Natural killer cell treated with Interleukin-12 subunit alpha and Interleukin-12 subunit beta and Interleukin-15 and Interleukin-18, amount 100 ng/mL, for 72 hours (primary cell): ENCODE results near the gene CDCA4. TPM values are rescaled to one million over a fixed set of nuclear protein-coding genes. Genes with fewer than 3 reads are reported as not detected.
"Not testable (repeated sequence)": the region's sequence is repeated elsewhere in the genome, so short reads cannot be mapped to it uniquely, and the experiment has no call there.

Source experiments
- ATAC-seq, 2 donors: fragments of 150-1000 bp; cut with Tn5 transposase in 1 of 2; sonication (Bioruptor Pico), chemical (Tn5 transposase) in 1 of 2; 2 replicates each; pipeline ENCODE4 v1.10.0; 2021
- DNase-seq: peaks from one replicate; pipeline ENCODE4 v3.0.0; 2022; ENCODE audit warnings: low spot score
- H3K27ac Mint-ChIP-seq, 2 donors: 1 replicate in 1 of 2; 2 replicates in 1 of 2; pipeline ENCODE4 v1.8.0; 2022; ENCODE audit warnings: mixed read lengths in 2 of 2, mild to moderate bottlenecking in 1 of 2, moderate library complexity in 1 of 2
- H3K27me3 Mint-ChIP-seq, 2 donors: 1 replicate in 1 of 2; 2 replicates in 1 of 2; pipeline ENCODE4 v1.8.0; 2022; ENCODE audit warnings: mixed read lengths in 2 of 2
- H3K36me3 Mint-ChIP-seq: one replicate; pipeline ENCODE4 v1.8.0; 2022; ENCODE audit warnings: mixed read lengths
- H3K4me1 Mint-ChIP-seq, 2 donors: 1 replicate in 1 of 2; 2 replicates in 1 of 2; pipeline ENCODE4 v1.8.0; 2022; ENCODE audit warnings: low read depth in 2 of 2, mixed read lengths in 2 of 2, mild to moderate bottlenecking in 1 of 2
- H3K4me3 Mint-ChIP-seq: one replicate; pipeline ENCODE4 v1.8.0; 2022; ENCODE audit warnings: mixed read lengths
- H3K9me3 Mint-ChIP-seq: 2 replicates; pipeline ENCODE4 v1.8.0; 2022; ENCODE audit warnings: mixed read lengths
- total RNA-seq, 2 donors: library from RNA; stranded (reverse); gene quantifications; one replicate each; pipeline ENCODE4 v1.2.3, GENCODE V29; 2022

Gene CDCA4
- total RNA-seq, result 10 to 100 TPM; 39.9 to 71.5 TPM

DNA sequence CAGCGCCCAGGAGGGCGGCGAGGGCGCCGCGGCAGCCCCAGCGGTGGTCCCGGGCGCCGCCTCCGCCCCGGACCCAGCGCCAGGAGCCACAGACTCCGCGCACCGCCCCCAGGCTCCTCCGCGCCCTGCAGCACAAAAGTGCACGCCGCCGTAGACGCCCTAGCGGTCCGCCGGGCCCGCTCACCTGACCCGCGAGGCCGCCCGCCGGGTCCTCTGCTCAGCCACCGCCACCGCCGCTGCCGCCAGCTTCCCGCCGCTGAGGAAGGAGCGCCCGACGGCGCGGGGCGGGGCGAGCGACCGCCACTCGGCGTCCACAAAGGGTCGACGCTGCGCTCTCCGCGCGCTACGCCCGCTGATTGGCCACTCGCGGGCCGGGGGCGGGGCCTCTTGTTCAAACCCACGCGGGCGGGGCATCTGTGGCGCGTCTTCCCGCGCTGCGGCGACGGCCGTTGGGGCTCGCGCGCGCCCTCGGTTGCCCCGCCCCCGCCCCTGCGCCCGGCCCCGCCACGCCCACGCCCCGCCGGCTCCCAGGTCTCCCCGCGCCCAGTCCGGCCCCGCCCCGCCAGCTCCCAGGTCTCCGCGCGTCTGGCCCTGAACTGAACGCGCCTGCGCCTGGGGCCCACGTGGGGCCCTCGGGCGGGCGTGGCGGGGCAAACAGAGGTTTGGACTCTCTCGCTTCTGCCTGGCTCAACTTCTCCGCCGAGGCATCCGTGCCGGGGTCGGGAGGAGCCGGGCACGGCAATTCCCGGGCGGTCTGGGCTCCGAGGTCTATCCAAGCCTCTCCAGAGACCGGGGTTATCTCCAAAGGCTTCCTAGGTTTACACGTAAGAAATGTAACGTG is at the start of gene CDCA4:
Gene CDCA4, minus strand, starts transcription at position 269 of the 841 bp plus-strand sequence. CDS start 9,154 bp downstream, outside the sequence.
- peaks cover 9% of the 10 kb centered on the region for H3K36me3 Mint-ChIP-seq
- H3K27me3 Mint-ChIP-seq, result no peaks in the 10 kb centered on the region
- peak; percentile 92 to 95 for ATAC-seq
- peak; percentile 99 for DNase-seq
- no peaks in the 10 kb centered on the region for H3K9me3 Mint-ChIP-seq
- peaks cover 29 to 47% of the 10 kb centered on the region in 2 donors for H3K4me1 Mint-ChIP-seq
- H3K27ac Mint-ChIP-seq, result peak within 1 kb of the TSS; percentile 93 to 94
- peak within 1 kb of the TSS; percentile 99 for H3K4me3 Mint-ChIP-seq

DNA sequence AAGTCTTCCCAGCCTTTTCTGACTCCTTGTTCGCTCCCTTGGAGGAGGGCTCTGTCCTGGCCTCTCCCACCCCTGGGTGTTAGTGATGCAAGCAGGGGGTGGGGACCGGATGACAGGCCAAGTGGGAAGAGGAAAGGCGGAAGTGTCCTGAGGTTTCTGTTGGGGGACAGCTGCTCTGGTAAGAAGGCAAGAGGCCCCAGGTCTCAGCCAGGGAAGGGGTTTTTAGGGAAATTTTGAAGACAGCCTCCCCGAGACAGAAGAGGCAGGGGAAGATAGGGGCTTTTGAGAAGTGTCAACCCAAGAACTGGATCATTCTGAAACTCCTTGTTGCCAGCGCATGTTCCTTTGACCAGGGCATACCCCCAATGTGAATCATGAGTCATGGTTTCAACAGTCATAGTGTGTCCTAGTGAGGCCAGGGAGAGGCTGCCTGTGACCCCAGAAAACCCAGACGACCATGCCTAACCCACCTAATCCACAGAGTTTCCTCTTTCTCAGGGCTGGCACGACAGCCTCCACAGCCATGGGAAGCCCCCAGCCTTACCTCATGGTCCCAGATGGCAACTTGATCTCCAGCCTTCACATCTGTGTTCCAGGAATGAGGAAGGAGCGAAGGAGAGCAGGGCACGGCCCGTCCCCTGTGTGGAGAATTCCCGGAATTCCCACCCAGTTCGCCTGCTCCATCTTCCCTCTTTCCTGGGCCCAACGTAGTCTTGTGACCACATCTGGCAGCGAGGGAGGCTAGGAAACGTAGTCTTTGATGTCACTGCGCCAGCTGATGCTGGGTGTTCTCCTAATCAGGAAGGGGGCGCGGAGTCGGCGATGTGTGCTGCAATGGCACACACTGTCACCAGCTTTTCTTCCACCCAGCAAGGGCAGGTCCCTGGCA is 49.2 kb upstream of the CDCA4 start:
- ATAC-seq (peak; percentile 80 to 87), DNase-seq (peak; percentile 91)
- H3K27ac Mint-ChIP-seq, result peak overlapping the region; percentile 93 to 99
- peak overlapping the region; percentile 87 for H3K4me3 Mint-ChIP-seq
- peaks cover 36 to 55% of the 10 kb centered on the region in 2 donors for H3K4me1 Mint-ChIP-seq
- no peaks in the 10 kb centered on the region for H3K36me3 Mint-ChIP-seq
- no peaks in the 10 kb centered on the region for H3K27me3 Mint-ChIP-seq
- no peaks in the 10 kb centered on the region for H3K9me3 Mint-ChIP-seq

DNA sequence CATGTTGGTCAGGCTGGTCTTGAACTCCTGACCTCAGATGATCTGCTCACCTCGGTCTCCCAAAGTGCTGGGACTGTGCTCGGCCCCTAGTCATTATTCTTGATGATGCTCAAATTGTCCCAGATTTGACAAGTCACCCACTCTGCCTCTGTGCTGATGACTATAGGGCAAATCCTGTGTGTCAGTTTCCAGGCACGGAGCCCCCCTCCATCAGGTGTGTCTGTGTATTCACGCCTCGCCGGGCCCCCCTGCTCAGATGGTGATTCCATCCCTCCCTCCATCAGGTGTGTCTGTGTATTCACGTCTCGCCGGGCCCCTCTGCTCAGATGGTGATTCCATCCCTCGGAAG is 48.6 kb upstream of the CDCA4 start:
- Mint-ChIP-seq H3K9me3 (no peaks in the 10 kb centered on the region), H3K27ac (peak overlapping the region; percentile 93 to 99), H3K36me3 (no peaks in the 10 kb centered on the region), H3K27me3 (no peaks in the 10 kb centered on the region), H3K4me3 (peak overlapping the region; percentile 87), H3K4me1 (peaks cover 40 to 57% of the 10 kb centered on the region in 2 donors)
- no peak for DNase-seq
- ATAC-seq, result no peak

DNA sequence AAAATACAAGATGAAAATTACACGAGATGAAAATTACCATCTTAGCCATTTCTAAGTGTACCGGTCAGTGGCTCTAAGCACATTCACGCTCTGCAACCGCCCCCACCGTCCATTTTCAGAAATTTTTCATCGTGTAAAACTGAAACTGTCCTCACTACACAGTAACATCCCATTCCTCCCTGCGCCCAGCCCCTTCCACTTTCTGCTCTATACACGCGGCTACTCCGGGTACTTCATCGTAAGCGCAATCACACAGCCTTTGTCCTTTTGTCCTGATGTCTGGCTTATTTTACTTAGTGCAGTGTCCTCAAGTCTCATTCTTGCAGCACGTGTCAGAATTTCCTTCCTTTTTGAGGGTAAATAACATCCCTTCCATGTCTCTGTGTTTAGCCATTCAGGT is 47.9 kb upstream of the CDCA4 start:
- ATAC-seq, result no peak
- H3K9me3 Mint-ChIP-seq, result no peaks in the 10 kb centered on the region
- no peaks in the 10 kb centered on the region for H3K27me3 Mint-ChIP-seq
- no peak for DNase-seq
- peak overlapping the region; percentile 87 for H3K4me3 Mint-ChIP-seq
- H3K27ac Mint-ChIP-seq, result peak overlapping the region; percentile 93 to 99
- H3K4me1 Mint-ChIP-seq, result peaks cover 46 to 60% of the 10 kb centered on the region in 2 donors
- no peaks in the 10 kb centered on the region for H3K36me3 Mint-ChIP-seq

DNA sequence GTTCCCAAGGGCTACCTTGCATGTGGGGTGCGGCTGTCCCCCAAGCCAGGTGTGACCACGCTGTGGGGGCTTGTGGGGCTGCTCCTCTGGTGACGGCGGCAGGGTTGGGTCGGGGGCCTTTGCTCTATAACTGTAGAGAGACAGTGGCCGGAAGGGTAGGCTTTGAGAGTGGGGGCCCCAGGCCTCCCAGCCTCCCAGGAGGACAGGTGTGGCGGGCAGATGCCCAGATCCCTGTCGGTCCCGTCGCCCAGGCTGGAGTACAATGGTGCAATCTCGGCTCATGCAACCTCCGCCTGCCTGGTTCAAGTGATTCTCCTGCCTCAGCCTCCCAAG is 47.1 kb upstream of the CDCA4 start:
- Mint-ChIP-seq H3K27me3 (no peaks in the 10 kb centered on the region), H3K9me3 (no peaks in the 10 kb centered on the region), H3K36me3 (no peaks in the 10 kb centered on the region), H3K4me3 (no peak overlapping the region), H3K4me1 (peaks cover 49 to 61% of the 10 kb centered on the region in 2 donors), H3K27ac (peak overlapping the region; percentile 98)
- DNase-seq (no peak), ATAC-seq (no peak)

DNA sequence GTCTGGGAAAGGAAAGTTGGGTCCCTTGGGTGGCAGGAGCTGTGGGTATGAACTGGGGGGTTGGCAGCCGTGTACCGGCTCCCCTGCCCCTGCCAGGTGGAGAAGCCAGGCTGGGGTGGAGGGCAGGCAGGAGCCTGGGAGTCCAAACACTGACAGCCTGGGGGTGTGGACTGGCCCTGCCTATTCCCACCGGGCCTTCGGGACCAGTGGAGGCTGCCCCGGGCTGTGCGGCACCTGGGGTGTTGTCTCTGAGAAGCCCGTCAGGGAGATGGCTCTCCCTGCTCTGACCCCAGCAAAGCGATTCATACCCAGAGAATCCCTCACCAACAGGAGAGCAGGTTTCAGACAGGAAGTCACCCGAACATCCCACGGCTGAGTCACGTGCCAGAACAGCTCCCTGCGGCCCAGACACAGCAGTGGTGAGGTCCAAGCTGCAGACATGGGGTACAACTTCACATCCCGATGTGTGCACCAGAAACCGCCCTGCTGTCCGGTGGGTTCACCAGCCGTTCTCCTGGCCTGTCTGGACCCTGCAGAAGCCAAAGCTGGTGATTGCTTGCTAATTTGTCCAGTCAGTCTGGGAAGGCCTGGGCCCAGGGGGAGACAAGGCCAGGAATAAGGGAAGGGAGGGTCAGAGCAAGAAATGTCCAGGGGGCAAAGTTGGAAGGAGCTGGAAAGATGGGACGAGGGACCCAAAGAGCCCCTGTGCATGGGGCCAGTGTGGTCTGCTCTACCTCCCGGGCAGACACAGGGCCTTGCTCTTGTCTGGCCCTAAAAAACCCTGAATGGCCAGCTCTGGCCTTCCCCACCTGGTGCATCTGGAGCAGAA is 46.5 kb upstream of the CDCA4 start:
- DNase-seq, result no peak
- Mint-ChIP-seq H3K27me3 (no peaks in the 10 kb centered on the region), H3K27ac (peak overlapping the region; percentile 98), H3K36me3 (no peaks in the 10 kb centered on the region), H3K4me3 (peak overlapping the region; percentile 62), H3K9me3 (no peaks in the 10 kb centered on the region), H3K4me1 (peaks cover 54 to 61% of the 10 kb centered on the region in 2 donors)
- no peak for ATAC-seq

DNA sequence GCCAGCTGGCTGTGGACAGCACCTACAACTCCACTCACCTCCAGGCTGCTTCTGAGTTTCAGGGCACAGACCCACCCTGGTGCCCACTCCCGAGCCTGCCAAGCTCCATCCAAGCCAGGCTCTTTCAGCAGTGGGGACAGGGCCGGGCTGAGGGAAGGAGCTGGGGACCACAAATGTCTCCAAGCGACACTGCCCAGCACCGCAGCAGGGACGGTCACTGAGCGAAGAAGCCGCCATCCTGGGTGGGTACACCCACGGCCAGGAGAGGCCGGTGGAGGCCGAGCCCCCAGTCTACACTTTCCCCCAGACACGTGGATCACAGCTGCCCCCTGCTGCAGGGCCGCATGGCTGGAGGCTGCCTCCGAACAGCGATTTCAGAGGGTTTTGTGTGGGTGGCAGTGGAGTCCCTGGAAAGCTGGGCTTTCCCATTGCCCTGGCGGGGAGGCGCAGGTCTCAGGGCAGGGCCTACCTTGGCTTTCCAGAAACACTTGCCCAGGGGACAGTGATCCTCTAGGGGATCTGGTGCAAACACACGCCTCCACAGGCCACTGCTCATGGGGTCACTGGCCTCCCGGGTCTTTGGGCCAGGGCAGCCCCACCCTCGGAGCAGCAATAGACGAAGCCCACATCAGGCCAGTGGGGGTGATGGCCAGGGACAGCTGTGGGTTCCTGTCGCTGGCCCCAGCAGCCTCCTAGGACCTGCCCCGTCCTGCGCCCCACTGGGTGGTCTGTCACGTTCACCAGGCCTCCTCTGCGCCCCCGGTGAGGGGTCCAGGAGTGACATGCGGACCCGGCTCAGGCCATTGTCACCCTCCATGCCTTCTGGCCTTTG is 45.6 kb upstream of the CDCA4 start:
- Mint-ChIP-seq H3K36me3 (no peaks in the 10 kb centered on the region), H3K4me1 (peaks cover 51 to 60% of the 10 kb centered on the region in 2 donors), H3K4me3 (peak overlapping the region; percentile 99), H3K27me3 (no peaks in the 10 kb centered on the region), H3K9me3 (no peaks in the 10 kb centered on the region), H3K27ac (peak overlapping the region; percentile 98)
- ATAC-seq (no peak), DNase-seq (no peak)

DNA sequence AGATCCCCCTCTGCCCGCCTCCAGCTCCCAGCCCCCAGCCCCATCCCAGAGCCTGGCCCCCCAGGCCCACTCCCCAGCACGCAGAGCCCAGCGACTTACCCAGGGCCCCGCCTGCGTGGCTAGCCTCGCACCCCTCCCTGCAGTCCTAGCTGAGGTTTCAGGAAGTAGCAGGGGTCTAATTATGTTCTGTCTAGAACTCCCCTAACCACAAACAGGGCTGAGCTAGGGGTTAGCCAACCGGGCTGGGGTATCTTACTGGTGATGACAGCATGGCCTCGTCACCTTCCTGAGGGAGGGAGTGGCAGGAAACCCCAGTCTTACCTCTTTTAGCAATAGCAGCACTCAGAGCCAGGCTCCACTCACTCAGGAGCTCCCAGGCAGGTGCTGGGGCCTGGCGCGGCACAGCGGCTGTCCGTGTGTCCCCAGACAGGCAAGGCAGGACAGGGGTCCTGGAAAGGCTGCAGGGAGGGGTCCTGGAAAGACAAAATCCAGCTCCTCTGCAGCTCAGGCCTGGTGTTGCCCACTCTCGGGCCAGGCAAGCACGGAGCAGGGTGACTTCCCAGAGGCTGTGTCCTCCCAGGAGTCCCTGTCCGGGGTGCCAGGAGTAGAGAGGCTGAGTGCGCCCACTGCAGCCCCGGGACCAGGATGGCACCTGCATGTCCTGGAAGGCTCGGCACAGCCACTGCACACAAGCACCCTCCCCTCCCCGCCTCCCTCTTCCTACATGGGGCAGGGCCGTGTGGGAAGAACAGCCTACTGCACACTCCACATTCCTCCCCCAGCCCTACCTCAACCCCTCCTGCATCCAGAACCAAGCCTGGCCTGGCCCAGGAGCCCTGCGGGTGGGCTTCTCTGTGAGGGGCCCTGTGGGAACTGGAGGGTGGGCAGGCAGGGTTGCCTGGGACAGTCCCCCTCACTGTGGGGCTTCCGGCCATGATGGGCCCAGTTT is 44.7 kb upstream of the CDCA4 start, which contains the start of gene GPR132:
Gene GPR132, minus strand, starts transcription at position 151 of the 949 bp plus-strand sequence. CDS start 10,010 bp downstream, outside the sequence.
- no peaks in the 10 kb centered on the region for H3K27me3 Mint-ChIP-seq
- H3K9me3 Mint-ChIP-seq, result no peaks in the 10 kb centered on the region
- ATAC-seq (peak; percentile 88 to 89), DNase-seq (peak; percentile 95)
- H3K4me3 Mint-ChIP-seq, result peak within 1 kb of the TSS; percentile 99
- peak within 1 kb of the TSS; percentile 98 for H3K27ac Mint-ChIP-seq
- H3K4me1 Mint-ChIP-seq, result peaks cover 50 to 56% of the 10 kb centered on the region in 2 donors
- H3K36me3 Mint-ChIP-seq, result no peaks in the 10 kb centered on the region

DNA sequence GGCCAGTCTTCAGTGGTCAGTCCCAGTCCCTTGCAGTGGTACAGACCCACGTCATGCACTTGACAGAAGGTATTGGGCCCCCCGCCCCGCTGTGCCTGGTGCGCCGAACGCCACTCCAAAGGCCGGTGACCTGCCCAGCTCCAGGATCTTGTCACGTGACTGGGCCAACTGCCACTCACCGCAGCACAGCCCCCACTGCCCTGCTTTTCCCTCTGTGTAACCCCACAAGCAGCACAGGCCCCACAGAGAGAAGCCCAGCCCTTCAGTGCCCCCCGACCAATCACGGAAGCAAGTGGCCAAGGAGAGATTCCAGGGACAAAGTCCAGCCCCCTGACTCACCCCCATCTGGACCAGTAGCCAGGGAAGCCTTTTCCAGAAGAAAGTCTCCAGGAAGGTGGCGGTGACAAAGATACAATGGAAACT is 43.8 kb upstream of the CDCA4 start:
- Mint-ChIP-seq H3K4me1 (peaks cover 48 to 54% of the 10 kb centered on the region in 2 donors), H3K4me3 (peak overlapping the region; percentile 99), H3K9me3 (no peaks in the 10 kb centered on the region), H3K27ac (peak overlapping the region; percentile 98), H3K36me3 (no peaks in the 10 kb centered on the region), H3K27me3 (no peaks in the 10 kb centered on the region)
- peak; percentile 26 to 32 for ATAC-seq
- no peak for DNase-seq

DNA sequence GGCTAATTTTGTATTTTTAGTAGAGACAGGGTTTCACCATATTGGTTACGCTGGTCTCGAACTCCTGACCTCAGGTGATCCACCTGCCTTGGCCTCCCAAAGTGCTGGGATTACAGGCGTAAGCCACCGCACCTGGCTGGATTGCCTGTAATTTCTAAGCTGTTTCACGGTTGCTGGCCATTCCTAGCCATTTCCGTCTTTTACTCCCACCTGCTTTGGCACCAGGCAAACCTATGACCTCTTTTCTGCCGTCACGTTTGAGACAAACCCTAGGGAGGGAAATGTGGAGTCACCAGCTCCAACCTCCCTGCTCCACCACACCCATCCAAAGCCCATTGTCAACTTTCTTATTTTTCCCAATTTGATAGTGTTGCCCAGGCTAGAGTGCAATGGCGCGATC is 43.1 kb upstream of the CDCA4 start:
- H3K36me3 Mint-ChIP-seq, result no peaks in the 10 kb centered on the region
- peak overlapping the region; percentile 99 for H3K4me3 Mint-ChIP-seq
- H3K4me1 Mint-ChIP-seq, result peaks cover 49 to 57% of the 10 kb centered on the region in 2 donors
- H3K27me3 Mint-ChIP-seq, result no peaks in the 10 kb centered on the region
- DNase-seq (no peak), ATAC-seq (no peak)
- no peaks in the 10 kb centered on the region for H3K9me3 Mint-ChIP-seq
- H3K27ac Mint-ChIP-seq, result peak overlapping the region; percentile 98

DNA sequence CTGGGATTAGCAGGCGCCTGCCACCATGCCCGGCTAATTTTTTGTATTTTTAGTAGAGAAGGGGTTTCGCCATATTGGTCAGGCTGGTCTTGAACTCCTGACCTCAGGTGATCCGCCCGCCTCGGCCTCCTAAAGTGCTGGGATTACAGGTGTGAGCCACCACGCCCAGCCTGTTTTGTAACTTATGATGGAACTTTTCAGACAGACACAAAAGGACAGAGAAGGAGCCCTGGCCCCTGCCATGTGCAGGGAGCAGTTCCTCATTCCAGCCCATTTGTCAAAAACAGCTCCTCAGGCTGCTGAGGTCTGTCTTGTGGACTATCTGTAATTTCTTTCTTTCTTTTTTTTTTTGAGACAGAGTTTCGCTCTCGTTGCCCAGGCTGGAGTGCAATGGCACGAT is 42.6 kb upstream of the CDCA4 start:
- H3K27ac Mint-ChIP-seq, result peak overlapping the region; percentile 98
- H3K4me1 Mint-ChIP-seq, result peaks cover 44 to 52% of the 10 kb centered on the region in 2 donors
- H3K36me3 Mint-ChIP-seq, DNase-seq, H3K9me3 Mint-ChIP-seq, H3K27me3 Mint-ChIP-seq, ATAC-seq: not testable (repeated sequence)
- peak overlapping the region; percentile 99 for H3K4me3 Mint-ChIP-seq

DNA sequence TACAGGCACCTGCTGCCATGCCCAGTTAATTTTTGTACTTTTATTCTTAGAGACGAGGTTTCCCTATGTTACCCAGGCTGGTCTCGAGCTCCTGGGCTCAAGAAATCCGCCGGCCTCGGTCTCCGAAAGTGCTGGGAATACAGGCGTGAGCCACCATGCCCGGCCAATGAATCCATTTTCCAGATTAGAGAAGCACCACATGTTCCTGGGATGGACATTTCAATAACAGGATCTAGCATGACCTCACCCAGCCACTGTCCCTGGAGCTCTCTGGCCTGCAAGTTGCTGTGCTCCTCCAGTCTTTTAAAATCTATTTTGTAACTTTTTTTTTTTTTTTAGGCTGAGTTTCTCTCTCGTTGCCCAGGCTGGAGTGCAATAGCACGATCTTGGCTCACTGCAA is 42.2 kb upstream of the CDCA4 start:
- Mint-ChIP-seq H3K4me3 (peak overlapping the region; percentile 99), H3K9me3 (no peaks in the 10 kb centered on the region), H3K36me3 (no peaks in the 10 kb centered on the region), H3K27me3 (no peaks in the 10 kb centered on the region), H3K27ac (peak overlapping the region; percentile 98), H3K4me1 (peaks cover 44 to 52% of the 10 kb centered on the region in 2 donors)
- no peak for DNase-seq
- no peak for ATAC-seq
